Ectodermal cell (in vitro differentiated cells): ENCODE data around the gene ZNF619.

Experiments used
- H3K27ac ChIP-seq: 2 replicates; pipeline ENCODE4 v1.7.0; 2013; ENCODE audit warnings: mild to moderate bottlenecking, low read depth, low read length; ENCODE audit not compliant: insufficient read depth, poor library complexity, severe bottlenecking
- H3K27me3 ChIP-seq: 2 replicates; pipeline ENCODE4 v1.7.0; 2013; ENCODE audit warnings: mild to moderate bottlenecking, low read length; ENCODE audit not compliant: insufficient read depth, control insufficient read depth, poor library complexity, severe bottlenecking
- H3K36me3 ChIP-seq: one replicate; pipeline ENCODE4 v1.7.0; 2013; ENCODE audit warnings: low read length; ENCODE audit not compliant: control insufficient read depth, insufficient read depth
- H3K4me1 ChIP-seq: one replicate; pipeline ENCODE4 v1.7.0; 2013; ENCODE audit warnings: low read length; ENCODE audit not compliant: control insufficient read depth, insufficient read depth
- H3K4me3 ChIP-seq: 2 replicates; pipeline ENCODE4 v1.7.0; 2013; ENCODE audit warnings: low read depth, low read length, control low read depth; ENCODE audit not compliant: insufficient read depth
- H3K9me3 ChIP-seq: 2 replicates; pipeline ENCODE4 v1.7.0; 2013; ENCODE audit warnings: mild to moderate bottlenecking, low read length, moderate library complexity; ENCODE audit not compliant: control insufficient read depth
- WGBS, 2 experiments: methylation state at CpG; one replicate each; pipeline ENCODE4 v1.1.7; 2013; ENCODE audit warnings: missing lambda C conversion rate in 2 of 2; 5-methylcytosine and 5-hydroxymethylcytosine counted together

The ZNF619 gene

DNA sequence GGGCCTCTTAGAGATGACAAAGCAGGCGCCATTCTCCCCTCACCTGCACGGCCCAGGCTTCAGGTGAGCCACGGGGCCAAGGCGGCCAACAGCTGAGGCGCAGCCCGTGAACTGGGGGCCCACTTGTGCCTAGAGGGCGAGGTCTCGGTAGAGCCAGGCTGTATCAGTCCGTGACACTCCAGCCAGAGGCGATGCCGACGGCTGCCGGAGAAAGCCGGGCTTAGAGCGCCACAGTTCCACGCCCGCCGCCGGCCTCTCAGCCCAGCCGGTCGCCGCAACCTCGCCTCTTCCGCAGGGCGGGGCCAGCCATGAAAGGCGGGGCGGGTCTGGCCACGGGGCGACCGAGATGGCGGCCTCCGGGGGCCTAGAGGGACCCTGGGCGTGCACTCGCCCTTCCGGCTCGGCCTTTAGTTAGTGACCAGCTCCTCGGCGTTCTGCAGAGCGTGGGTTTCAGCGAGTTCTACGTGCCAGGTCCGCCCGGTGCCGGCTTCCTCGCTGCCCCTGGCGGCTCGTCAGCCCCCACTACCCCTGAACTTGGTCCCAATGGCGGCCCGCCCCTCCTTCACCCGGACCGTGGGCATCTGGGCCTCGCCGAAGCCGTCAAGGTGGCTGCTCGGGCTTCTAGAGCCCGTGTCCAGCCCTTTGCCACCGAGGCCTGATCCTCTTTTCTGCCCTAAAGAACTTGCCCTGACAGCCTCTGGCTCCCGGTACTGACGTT lies 47.8 kb downstream of the ZNF619 start, which contains the start of gene ZNF621:
ZNF621 (plus strand) TSS at position 393 of the 718 bp plus-strand sequence. CDS start 881 bp downstream, outside the sequence.
- peak within 1 kb of the TSS; percentile 65 for H3K27ac ChIP-seq
- 2% methylated on average over 59 of the region's 59 CpGs for WGBS, 2 experiments
- no peaks in the 10 kb centered on the region for H3K27me3 ChIP-seq
- peak within 1 kb of the TSS; percentile 95 for H3K4me3 ChIP-seq
- H3K36me3 ChIP-seq = peaks cover 6% of the 10 kb centered on the region
- no peaks in the 10 kb centered on the region for H3K4me1 ChIP-seq
- H3K9me3 ChIP-seq = no peaks in the 10 kb centered on the region

DNA sequence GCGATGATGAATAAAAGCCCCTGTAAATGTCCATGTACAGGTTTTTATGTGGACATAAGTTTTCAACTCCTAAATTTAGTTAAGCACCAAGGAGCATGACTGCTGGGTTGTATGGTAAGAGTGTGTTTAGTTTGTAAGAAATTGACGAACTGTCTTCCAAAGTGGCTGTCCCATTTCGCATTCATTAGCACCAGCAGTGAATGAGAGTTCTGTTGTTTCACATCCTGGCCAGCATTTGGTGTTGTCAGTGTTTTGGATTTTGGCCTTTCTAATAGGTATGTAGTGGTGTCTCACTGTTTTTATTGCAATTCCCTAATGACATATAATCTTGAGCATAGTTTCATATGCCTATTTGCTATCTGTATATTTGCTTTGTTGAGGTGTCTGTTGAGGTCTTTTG lies 51.5 kb downstream of the ZNF619 start:
- Histone ChIP-seq H3K27ac (no peak overlapping the region), H3K27me3 (no peaks in the 10 kb centered on the region), H3K36me3 (peaks cover 34% of the 10 kb centered on the region), H3K4me1 (no peaks in the 10 kb centered on the region), H3K9me3 (no peaks in the 10 kb centered on the region), H3K4me3 (no peak overlapping the region)
- 94 to 98% methylated on average over 3 of the region's 3 CpGs for WGBS, 2 experiments

DNA sequence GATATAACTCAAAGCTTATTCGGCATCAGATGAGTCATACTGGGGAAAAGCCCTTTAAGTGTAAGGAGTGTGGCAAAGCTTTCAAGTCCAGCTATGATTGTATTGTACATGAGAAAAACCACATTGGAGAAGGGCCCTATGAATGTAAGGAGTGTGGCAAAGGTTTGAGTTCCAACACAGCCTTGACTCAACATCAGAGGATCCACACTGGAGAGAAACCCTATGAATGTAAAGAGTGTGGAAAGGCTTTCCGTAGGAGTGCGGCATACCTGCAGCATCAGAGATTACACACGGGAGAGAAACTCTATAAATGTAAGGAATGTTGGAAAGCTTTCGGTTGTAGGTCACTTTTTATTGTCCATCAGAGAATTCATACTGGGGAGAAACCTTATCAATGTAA lies 55.3 kb downstream of the ZNF619 start:
- peaks cover 50% of the 10 kb centered on the region for H3K36me3 ChIP-seq
- no peaks in the 10 kb centered on the region for H3K9me3 ChIP-seq
- H3K27ac ChIP-seq = no peak overlapping the region
- H3K27me3 ChIP-seq = no peaks in the 10 kb centered on the region
- H3K4me1 ChIP-seq = no peaks in the 10 kb centered on the region
- no peak overlapping the region for H3K4me3 ChIP-seq
- 95 to 96% methylated on average over 5 of the region's 5 CpGs for whole genome bisulfite sequencing, 2 experiments

DNA sequence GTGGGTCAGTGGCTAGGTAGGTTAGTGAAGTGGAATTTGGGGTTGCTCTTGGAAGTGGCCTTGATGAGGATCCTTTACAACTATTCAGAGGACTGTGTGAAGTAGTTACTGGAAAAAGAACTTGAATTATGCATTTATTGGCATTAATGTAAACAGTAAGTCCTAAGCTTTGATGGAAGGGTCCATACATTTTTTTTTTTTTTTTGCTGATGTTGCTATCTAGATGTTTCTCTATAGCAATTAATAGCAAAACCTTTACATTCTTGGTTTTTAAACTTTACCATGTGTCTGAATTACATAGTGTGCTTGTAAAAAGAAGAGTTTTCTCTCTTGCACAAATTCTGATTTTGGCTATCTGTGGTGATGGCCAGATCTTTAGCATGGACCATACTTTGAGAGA lies 57.4 kb downstream of the ZNF619 start:
- Histone ChIP-seq H3K4me1 (no peaks in the 10 kb centered on the region), H3K4me3 (no peak overlapping the region), H3K9me3 (no peaks in the 10 kb centered on the region), H3K27me3 (no peaks in the 10 kb centered on the region), H3K36me3 (peaks cover 65% of the 10 kb centered on the region), H3K27ac (no peak overlapping the region)
